Activated CD8-positive, alpha-beta memory T cell treated with anti-CD3 and anti-CD28 coated beads for 4 hours (primary cell): ENCODE measurements around the gene CCDC141.

Experiments used
- DNase-seq, 2 donors: peaks; one replicate each; pipeline ENCODE4 v3.0.0-alpha.2; 2020; ENCODE audit warnings: low read depth in 2 of 2

Gene CCDC141

DNA sequence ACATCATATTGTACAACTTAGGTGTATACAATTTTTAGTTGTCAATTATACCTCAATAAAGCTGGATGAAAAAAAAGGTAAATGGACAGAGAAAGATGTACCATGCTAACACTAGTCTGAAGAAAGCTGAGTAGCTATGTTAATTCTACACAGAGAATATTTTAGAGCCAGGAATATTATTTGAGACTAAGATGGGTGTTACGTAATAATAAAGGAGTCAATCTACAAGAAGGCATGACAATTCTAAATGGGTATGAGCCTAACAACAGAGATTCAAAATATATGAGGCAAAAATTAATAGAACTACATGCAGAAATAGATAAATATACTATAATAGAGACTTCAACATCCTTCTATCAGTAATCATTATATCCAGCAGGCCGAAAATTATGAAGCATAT, 69.1 kb downstream of the CCDC141 start:
- no peak for DNase-seq

DNA sequence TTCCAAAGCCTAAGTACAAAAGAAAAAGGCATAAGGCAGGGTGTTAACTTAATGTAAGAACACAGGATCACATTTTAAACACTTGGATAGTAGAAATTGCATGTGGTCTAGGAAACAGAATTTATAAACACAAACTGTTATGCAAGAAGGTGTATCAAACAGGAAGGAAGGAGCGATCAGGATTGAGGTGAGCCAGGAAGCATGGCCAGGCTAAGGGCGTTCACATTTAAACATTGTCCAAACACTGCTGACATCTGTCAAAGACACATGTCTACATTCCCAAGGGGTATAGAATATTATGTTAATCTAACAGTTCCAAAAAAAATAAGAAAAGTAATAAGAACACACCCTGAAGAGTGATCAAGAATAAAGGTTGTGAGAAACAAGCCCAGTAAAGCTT, 71.3 kb downstream of the CCDC141 start:
- no peak for DNase-seq

DNA sequence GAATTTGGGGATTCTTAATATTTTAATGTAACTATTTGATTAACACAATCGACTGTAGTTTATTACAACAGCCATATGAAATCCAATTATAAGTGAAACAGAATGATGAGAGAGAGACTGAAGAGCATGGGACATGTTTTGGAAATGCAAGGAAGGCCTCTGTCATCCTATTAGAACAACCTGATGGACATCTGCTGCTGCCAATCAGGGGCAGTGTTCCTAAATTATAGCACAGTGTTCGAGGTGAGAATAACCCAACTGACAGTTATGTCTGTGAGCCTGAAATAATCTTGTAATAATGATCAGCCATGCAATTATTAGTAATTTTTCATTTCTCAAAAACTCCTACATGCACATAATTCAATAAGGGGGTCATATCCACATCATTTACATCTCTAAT, 73.6 kb downstream of the CCDC141 start:
- DNase-seq, result no peak

DNA sequence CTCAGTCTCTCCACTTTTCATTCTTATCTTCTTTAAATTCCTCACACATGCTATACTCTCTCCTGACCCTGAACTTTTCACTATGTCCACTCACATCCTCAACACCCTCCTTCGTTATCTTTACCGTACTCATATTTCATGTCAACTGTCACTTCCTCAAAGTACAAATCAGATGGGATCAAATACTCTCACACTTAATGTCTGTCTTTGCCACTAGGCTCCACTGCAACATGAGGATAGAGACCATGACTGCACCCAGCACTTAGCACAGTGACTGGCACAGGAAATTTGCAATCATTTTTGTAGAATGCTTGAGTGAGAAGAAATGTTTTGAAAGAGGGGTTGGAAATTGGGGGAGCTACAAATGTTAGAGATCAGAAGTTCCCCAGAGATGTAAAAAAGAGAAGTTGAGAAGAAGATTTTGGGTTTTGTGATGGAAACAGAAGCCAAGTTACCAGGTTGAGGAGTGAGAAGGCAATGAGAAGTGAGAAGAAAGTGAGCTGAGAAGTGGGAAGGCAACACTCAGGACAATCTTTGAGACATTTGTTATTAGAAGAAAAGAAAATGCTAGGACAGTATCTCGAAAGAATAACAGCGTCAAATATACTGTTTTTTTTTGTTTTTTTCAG, 87.0 kb downstream of the CCDC141 start:
- DNase-seq, result no peak

DNA sequence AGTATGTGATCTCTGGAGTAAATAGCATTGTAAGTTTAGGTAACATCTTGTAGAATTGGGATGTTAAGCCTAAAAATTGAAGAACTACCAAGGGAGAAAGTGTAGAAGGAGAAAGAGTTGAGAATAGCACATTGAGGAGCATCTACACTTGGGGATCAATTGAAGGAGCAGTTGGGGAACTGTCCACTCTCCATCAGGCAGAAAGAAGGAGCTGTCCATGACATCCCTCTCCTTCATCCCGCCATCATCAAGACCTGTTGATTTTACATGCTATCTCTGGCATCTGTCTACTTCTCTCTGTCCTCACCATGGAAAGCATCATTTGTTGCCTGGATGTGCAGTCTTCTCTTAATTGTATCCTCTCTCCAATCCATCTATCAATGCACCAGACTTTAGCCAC, 87.8 kb downstream of the CCDC141 start:
- DNase-seq, result no peak

DNA sequence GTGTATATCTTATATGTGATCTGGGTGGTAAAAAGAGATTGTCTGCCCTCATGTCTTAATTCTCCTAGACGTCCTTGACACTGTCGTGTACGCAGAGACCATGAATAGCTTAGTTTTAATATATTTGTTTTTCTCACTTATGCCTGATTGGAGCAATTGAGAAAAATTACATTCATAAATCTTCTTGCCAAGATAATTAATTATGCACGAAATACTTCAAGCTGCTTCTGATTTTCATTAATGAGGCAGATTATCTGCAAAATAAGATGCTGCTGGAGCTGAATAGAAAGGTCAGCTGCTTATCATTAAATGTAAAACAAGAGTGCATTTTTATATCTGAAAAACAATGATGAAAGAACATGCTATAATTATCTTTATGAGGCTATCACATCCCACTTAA, 95.9 kb downstream of the CCDC141 start:
- no peak for DNase-seq

DNA sequence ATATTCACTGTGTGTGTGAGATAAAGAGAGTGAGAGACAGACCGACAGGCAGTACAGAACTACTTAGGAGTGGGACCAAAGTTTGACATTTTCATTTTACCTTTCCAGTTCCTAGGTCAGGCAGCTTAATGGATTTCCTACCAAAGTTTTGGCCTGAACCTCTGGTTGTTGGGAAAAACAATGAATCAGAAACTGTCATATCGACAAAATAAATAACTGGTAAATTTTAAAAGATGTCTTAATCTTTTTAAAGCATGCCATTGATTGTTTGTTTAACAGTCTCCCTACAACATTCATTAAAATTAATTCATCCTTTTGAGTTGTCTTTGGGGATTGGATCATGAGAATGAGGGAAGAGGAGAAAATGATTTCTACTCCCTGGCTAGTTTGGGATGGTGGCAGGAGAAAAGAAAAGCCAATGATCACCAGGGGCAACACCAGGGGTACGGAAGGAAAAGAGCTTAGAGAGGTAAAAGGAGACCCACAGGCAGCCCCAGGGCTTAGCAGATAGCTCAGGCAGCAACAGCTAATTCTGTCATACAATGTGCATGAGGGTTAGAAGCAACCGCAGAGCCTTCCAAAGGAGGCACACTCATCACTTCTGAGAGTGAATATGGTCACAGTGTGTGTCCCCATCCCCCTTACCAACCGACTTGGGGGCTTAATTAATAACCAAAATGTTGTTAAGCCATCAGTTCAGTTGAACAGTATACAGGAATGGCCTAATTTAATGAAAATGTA, 98.5 kb downstream of the CCDC141 start:
- no peak for DNase-seq

DNA sequence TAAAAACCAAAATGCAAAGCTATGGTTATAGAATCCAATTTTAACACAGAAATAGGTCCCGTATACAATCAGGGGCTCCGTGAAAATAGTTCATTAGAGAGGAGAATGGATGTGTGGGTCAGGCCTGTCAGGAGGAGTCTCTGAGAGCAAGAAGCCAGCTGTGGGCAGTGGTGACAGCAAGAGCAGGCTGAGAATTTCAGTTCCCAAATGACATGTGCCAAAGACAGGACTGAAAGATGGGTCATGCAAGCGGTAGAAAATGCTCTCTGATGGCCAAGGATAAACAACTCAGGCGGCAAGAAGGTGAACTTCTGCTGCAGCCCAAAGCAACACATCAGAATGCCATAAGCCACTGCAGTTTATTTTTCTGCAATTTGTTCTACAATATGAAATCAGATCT, 100.4 kb downstream of the CCDC141 start:
- no peak for DNase-seq

DNA sequence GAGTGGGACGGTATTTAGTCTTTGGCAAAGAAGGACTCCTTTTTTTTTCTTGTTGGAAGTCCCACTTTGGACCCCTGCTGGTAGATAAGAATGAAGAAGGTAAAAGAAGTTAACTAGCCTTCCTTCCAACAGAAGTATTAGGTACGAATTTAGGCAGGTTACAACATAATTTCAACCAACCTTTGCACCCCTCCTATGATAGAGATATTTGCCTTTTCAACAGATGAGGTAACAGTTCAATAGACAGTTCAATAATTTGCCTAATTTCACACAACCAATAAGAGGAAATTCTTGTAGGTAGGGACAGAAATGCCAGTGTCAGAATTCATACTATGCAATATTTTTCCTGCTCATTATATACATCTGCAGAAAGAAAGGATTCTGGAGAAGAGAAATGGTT, 100.8 kb downstream of the CCDC141 start:
- no peak for DNase-seq

DNA sequence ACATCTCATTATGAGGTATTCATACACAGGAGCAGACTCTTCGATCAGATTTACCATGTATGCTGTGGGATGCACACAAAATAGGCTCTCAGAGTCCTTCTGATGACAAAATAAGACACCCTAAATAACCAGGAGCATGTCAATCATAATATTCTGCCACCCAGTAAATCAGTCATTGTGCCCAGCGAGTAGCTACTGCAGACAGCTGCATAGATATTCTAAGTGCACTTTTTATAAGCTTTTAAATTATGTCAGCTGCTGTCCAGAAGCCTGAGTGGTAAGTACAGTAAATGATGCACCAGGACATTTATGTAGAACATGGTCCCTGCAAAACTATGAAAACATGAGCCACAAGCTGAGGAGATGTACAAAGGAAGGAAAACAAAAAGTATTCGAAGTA, 102.9 kb downstream of the CCDC141 start:
- DNase-seq, result no peak

DNA sequence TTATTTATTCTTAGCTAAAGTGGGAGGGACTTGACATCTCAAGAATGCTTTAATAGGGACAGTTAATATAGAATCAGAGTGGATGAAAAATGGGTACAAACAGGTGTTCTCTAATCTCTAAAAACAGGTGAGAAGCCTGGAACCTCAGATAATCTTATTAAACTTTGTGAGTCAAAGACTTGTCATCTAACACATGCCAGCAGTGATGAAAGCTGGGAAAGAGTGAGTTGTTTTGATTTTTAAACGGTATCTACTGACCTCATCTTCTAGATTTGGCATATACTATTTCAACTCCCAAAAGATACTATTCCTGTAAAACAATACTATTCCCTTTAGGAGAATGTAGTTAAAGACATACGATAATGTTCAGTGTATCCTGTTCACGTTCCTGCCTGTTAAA, 103.4 kb downstream of the CCDC141 start:
- no peak for DNase-seq

DNA sequence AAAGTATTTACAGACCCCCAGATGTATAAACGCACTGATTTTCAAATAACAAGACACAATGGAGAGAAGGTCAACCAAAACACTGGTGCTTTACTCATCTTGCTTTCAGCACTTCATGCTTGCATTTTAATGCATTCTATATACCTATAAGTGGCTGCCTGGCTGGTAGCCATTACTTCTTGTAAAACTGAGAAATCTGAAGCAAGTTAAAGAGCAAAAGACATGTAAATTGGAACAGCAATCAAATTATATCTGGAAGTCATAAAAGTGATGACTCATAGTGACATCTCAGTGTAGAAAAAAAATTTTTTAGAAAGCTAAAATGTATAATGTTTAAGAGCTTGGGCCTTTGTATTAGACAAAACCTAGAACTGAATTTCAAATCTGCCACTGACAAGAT, 106.2 kb downstream of the CCDC141 start:
- no peak for DNase-seq

DNA sequence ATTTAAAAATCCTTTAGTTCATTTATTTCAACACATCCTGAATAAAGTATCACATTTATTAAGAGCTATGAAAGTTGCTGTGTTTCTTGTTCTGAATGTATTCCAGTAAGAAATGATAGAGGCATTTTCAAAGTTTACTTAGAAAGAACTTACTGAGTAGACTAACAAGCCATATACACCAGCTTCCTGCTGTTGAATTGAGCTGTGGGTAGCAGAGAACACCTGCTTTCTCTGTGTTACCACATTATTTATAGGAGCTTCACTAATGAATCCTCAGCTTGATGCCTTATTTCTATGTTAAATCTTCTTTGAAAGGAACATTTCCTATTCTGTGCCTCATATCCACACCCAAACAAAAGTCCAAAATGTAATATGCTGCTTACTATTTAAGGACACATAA, 115.4 kb downstream of the CCDC141 start:
- no peak for DNase-seq

DNA sequence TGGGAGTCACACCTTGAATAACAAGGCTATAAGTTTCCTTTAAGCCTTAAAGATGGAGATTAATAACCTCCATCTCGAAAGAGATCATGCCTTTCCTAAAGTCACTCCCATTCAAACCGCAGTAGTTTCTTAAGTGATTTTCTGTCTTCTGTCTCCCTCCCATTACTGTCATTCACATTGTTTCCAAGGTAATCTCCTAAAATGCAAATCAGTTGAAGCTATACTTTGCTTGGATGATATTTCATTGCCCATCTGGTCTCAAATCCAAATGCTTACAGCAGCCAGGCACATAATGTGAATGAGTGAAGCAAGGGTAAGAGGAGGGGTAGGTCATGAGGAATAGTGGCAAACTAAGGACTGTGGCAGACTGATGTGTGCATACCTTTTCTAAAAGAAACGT, 116.4 kb downstream of the CCDC141 start:
- no peak for DNase-seq

DNA sequence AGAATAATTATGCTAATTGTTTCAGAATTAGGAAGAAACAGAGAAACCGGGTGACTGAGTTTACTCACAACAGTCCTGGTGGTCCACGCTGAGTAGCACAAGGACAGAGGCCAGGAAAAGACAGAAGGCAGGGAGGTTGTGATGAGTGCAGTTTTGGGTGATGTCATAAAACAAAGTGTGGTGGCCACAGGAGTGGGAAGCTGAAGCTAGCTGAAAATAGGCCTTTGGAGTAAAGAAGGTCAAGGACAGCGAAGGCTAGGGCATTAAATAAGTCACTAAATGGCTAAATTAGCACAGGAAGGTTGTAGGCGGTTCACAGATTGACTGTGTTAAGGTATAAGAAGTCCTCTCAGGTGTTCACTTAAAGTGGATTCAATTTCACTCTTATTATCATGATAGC, 121.9 kb downstream of the CCDC141 start:
- DNase-seq, result no peak

DNA sequence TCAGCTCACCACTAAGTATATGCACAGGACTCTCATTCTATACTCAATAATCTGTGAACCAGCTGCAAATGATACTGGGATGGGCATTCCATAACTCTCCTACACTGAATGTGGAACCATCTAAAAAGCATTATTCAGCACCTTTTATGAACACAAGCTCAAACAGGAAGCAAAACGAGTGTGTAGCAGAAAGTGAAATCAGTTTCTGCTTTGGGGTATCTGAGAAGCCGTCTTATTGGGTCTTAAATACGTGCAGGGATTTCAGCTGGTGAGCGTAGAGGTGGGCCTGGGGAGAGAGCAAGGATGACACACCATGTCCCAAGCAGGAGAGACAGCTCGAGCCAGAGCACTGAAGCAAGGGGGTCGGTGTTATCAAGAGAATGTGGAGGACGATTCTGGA, 122.8 kb downstream of the CCDC141 start:
- no peak for DNase-seq

DNA sequence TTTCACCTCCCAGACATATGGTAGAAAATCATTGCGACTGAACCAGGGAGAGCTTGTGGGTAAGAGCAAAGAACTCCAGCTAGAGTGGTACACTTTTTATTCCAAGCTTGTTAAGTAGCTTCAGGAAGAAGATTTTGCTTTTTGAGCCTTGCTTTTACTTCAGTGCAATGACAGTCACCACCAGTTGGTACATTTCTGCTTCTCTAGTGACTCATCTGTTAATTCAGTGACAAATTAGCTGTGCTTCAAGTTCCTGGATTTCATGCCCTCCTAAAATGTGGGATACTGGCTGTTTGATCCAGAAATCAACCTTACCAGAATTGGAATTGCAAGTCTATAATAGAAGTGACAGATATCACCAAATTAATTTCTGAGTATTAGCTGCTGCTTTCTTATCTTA, 125.1 kb downstream of the CCDC141 start:
- no peak for DNase-seq

DNA sequence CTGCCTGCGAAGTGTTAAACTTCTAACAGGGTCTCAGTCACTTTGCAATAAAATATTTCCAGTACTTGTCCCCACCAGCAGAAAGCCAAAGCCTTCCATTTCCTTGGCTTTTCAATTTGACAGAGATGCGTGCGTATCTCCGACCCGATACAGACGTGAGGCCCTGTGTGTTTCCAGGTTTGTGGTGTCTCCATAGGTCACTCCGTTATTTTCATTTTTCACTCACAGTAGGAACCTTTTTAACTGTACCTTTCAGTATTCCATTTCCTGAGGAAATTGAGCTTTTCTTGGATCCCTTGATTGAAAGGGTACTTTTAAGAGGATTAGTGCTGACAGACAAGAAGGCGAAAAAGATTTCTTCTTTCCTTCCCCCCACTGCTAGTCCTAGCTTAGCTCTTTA, 126.4 kb downstream of the CCDC141 start:
- no peak for DNase-seq

DNA sequence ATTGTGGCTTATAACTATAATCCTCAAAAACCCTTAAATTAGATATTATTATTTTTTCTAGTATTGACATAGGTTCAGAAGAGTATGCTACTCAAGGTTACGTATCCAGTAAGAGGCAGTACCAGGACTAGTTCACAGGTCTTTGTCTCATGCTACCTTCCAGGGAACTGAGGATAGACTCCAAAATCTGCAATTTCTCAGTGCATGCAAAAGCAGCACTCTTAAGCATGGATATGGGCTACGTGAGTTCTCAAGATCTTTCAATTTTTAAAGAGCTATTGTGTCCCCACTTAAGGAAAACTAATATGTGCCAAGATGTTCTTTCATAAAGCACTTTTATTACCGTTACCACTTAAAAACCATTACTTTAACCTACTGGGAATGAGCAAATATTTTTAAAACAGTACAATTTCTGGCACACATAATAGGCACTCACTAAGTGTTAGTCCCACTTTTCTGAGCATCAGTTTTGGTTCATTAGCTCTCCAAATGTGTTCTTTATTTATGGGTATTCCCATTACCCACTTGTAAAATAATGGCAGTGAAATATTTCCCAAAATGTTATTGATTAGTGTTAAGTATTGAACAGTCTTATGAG, 128.9 kb downstream of the CCDC141 start:
- DNase-seq, result no peak

DNA sequence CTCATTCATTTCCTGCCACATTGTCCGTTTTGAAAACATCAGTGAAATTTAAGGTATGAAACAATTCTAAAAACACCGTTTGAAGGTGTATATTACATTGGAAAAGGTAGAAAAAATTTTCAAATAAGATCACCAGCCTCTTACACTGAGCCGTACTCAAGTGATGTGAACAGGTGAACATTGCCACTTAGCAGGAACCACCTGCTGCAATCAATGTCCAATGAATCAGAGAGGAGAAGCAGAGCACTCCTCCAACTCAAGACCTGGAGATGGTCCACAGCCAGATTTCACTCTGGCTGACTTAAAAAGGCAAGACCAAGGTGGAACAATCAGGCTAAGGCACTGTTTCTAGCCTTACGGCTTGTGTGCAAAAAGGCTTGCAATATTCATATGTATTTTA, 132.4 kb downstream of the CCDC141 start:
- no peak for DNase-seq

DNA sequence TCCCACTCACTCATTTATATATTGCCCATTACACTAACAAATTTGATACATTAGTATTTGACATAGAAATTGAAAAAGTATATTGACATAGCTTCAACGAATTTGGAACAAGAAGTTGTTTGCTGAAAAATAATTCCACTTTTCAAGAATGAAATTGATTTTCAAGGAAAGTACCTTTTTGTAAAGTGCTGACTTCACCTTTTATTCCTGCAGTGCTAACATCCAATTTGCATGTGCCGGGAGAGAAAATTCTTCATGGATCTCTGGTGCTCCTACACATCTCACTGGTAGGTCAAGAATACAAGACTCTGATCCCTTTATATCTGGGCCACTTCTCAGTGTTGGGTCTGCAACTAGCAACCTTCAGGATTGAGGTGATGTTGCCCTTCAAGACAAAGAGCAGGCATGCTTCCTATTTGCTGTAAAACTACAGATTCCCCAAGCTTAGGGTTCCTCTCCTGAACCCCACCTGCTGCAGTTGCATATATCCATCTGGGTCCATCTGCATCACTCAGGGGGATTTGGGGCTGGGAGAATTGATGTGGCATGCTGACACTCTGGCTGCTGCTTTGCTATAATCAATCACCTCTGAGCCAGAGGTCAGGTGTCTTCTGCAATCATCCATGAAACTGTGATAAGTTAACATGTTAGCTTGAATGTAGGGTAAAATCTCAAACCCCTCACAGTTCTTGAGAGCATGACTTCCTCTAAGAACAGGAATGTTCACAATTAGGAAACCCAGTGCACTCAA, 134.3 kb downstream of the CCDC141 start:
- no peak for DNase-seq

DNA sequence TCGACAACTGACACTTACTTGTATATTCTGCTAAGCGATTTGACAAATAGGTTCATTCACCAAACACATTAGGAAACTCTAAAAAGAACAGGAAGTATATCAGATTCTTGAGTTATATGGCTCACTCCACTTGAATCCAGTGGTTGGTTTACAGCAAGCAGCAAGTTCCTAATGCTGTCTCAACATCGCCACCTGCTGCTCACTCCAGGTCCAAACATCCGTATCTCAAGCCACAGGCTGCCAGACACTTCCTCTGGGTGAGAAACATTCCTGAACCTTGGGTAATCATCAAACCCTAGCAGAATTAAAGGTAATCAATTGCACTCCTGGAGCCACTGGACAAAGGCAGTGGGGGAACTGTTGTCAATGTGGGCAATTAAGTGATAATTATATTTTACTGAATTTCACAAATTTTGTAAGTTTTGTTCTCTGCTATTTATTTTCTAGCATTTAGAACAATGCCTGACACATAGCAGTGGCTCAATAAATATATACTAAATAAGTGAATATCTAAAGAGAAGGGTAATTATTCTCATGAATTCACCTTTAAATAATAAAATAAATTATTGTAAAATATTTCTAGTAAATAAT, 135.6 kb downstream of the CCDC141 start:
- peak; percentile 40 for DNase-seq
